Adrenal gland (tissue), 5 donors: ENCODE measurements around the gene FSTL5.

Experiments used
- POLR2A ChIP-seq, 2 donors: fragments of 450-650 bp; IDR thresholded peaks; one replicate each; pipeline ENCODE4 v1.6.1; 2017; ENCODE audit warnings: antibody characterized with exemption in 2 of 2, mild to moderate bottlenecking in 2 of 2, moderate library complexity in 1 of 2
- TF ChIP-seq, protein P1 (sequence below), 6 experiments: fragments of 450-650 bp in 4 of 6; fragments of 200-600 bp in 2 of 6; sonication (generic) in 1 of 6; IDR thresholded peaks; 1 replicate in 5 of 6; 2 replicates in 1 of 6; pipeline versions ENCODE4 v1.5.1 to v1.8.0; 2016 to 2021; ENCODE audit warnings: antibody characterized with exemption in 6 of 6, mild to moderate bottlenecking in 2 of 6, moderate library complexity in 1 of 6
- donor health status: DM: no; HTN: no; CAD: no.

DNA sequence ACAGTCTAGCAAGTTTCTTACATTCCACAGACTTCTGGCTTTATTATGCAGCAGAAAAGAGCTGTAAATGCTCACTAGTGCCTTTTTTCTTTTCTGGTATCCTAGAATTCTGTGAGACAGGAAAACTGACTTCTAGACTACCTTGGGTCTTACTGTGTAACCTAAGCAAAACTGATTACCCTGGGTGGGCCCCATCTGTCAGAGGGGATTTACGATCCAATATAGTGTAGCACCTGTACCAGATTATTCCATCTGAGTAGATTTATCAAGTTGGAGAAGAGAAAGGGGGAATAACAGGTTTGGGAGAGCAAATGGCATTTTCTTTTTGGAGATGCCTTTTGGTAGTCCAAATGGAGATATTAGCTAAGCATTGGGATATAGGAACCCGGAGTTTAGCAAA lies 46.7 kb downstream of the FSTL5 start:
- TF ChIP-seq POLR2A (IDR thresholded peaks at IDR 0.05), result no peak
- TF ChIP-seq, protein P1, sequence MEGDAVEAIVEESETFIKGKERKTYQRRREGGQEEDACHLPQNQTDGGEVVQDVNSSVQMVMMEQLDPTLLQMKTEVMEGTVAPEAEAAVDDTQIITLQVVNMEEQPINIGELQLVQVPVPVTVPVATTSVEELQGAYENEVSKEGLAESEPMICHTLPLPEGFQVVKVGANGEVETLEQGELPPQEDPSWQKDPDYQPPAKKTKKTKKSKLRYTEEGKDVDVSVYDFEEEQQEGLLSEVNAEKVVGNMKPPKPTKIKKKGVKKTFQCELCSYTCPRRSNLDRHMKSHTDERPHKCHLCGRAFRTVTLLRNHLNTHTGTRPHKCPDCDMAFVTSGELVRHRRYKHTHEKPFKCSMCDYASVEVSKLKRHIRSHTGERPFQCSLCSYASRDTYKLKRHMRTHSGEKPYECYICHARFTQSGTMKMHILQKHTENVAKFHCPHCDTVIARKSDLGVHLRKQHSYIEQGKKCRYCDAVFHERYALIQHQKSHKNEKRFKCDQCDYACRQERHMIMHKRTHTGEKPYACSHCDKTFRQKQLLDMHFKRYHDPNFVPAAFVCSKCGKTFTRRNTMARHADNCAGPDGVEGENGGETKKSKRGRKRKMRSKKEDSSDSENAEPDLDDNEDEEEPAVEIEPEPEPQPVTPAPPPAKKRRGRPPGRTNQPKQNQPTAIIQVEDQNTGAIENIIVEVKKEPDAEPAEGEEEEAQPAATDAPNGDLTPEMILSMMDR (IDR thresholded peaks at IDR 0.05), result no peak
